ENCODE measurements around the gene ERC1. TPM values are rescaled to one million over a fixed set of nuclear protein-coding genes. Genes with fewer than 3 reads are reported as not detected.
A peak's percentile ranks its signal among the peaks of the same experiment; 100 is the strongest.

ERC1 gene
- total and polyA plus RNA-seq, 2 donors (not counting 3 experiments of a cell fraction or from before 2014, with no cell fraction given): 11.7 to 66.1 TPM

- no peaks in the 10 kb centered on the region for H3K4me1 ChIP-seq (ENCODE audit: control insufficient read depth, extremely low read depth, insufficient read depth, low read length)
- peak; percentile 99 for TF ChIP-seq EZH2 (IDR thresholded peaks at IDR 0.05; ENCODE audit: borderline replicate concordance, low read depth, low read length, severe bottlenecking)
- no peak for TF ChIP-seq GATA2 (IDR thresholded peaks at IDR 0.05; ENCODE audit: insufficient read depth, insufficient read length, low read depth, low read length)
Measured at GRCh38 chr12:1531153-1531653, 540.2 kb downstream of the ERC1 start.

GRCh38 chr12:1531654-1532374 is 540.8 kb downstream of the ERC1 start:
- dilution Hi-C loops (cut with MboI; ENCODE audit: extremely low pct_ligation_motif_present, low sequenced_read_pairs): no loop called here

More at GRCh38 chr12:1531153-1531653, 540.2 kb downstream of the ERC1 start:
- Histone ChIP-seq H3K4me2 (ENCODE audit: insufficient read depth, low read length) (peak overlapping the region; percentile 36), H3K9ac (replicated peaks; ENCODE audit: extremely low read depth, insufficient read depth, low read length) (no peak overlapping the region), H3K4me3 (replicated peaks in 1 of 3; ENCODE audit: insufficient read depth in 1 of 3, low read depth in 1 of 3, low read length in 3 of 3) (peak overlapping the region in 1 of 3 experiments; percentile 26), H3K79me2 (ENCODE audit: control insufficient read depth, insufficient read depth, low read length) (no peaks in the 10 kb centered on the region), H3K9me1 (replicated peaks; ENCODE audit: control insufficient read depth, extremely low read depth, insufficient read depth, low read length) (no peaks in the 10 kb centered on the region), H3K9me3 (replicated peaks; ENCODE audit: control insufficient read depth, insufficient read depth, low read length) (no peaks in the 10 kb centered on the region), H4K20me1 (replicated peaks; ENCODE audit: control insufficient read depth, extremely low read depth, insufficient read depth, low read length) (no peaks in the 10 kb centered on the region), H3K27ac (ENCODE audit: insufficient read depth, low read depth, low read length) (no peak overlapping the region), H3K36me3 (ENCODE audit: control insufficient read depth in 2 of 2, extremely low read depth in 1 of 2, insufficient read depth in 2 of 2, low read length in 2 of 2) (no peaks in the 10 kb centered on the region), H3K27me3 (ENCODE audit: control insufficient read depth in 2 of 2, insufficient read depth in 2 of 2, low read length in 2 of 2) (peaks cover 53 to 64% of the 10 kb centered on the region in 2 experiments), H2AFZ (ENCODE audit: low read depth, low read length) (peak overlapping the region; percentile 44)
- BruUV-seq (replicated peaks): no TSS peak
- intact Hi-C loops (cut with micrococcal nuclease) (no loop called here), dilution Hi-C loops (cut with MboI; ENCODE audit: extremely low pct_ligation_motif_present, low sequenced_read_pairs) (no loop called here)
- CTCF ChIA-PET: interaction anchor here (1.0 kb wide), 1 partner anchor 413 kb away, joined by 7 read pairs; no protein-coding TSS in a partner anchor
- FAIRE-seq (no peak), DNase-seq (ENCODE audit: low read depth, low spot score) (no peak)
- POLR2A ChIA-PET: no interaction called here

More at GRCh38 chr12:1531654-1532374, 540.8 kb downstream of the ERC1 start:
- BruUV-seq (replicated peaks): no TSS peak
- Histone ChIP-seq H3K9ac (replicated peaks; ENCODE audit: extremely low read depth, insufficient read depth, low read length) (no peak overlapping the region), H2AFZ (ENCODE audit: low read depth, low read length) (no peak overlapping the region), H3K27me3 (ENCODE audit: control insufficient read depth in 2 of 2, insufficient read depth in 2 of 2, low read length in 2 of 2) (peaks cover 55 to 65% of the 10 kb centered on the region in 2 experiments), H3K79me2 (ENCODE audit: control insufficient read depth, insufficient read depth, low read length) (no peaks in the 10 kb centered on the region), H3K4me2 (ENCODE audit: insufficient read depth, low read length) (no peak overlapping the region), H3K4me3 (replicated peaks in 1 of 3; ENCODE audit: insufficient read depth in 1 of 3, low read depth in 1 of 3, low read length in 3 of 3) (no peak overlapping the region), H3K4me1 (ENCODE audit: control insufficient read depth, extremely low read depth, insufficient read depth, low read length) (no peaks in the 10 kb centered on the region), H4K20me1 (replicated peaks; ENCODE audit: control insufficient read depth, extremely low read depth, insufficient read depth, low read length) (no peaks in the 10 kb centered on the region), H3K27ac (ENCODE audit: insufficient read depth, low read depth, low read length) (no peak overlapping the region), H3K9me1 (replicated peaks; ENCODE audit: control insufficient read depth, extremely low read depth, insufficient read depth, low read length) (no peaks in the 10 kb centered on the region), H3K9me3 (replicated peaks; ENCODE audit: control insufficient read depth, insufficient read depth, low read length) (no peaks in the 10 kb centered on the region), H3K36me3 (ENCODE audit: control insufficient read depth in 2 of 2, extremely low read depth in 1 of 2, insufficient read depth in 2 of 2, low read length in 2 of 2) (no peaks in the 10 kb centered on the region)
- DNase-seq (ENCODE audit: low read depth, low spot score) (no peak), FAIRE-seq (no peak)
- TF ChIP-seq EZH2 (IDR thresholded peaks at IDR 0.05; ENCODE audit: borderline replicate concordance, low read depth, low read length, severe bottlenecking) (peak; percentile 54), JUN (IDR thresholded peaks at IDR 0.05; ENCODE audit: borderline replicate concordance, insufficient read depth, insufficient read length, low read depth) (no peak)
- ChIA-PET CTCF (interaction anchor here (1.0 to 1.8 kb wide), 2 partner anchors 57 to 414 kb away, joined by 4 to 7 read pairs; no protein-coding TSS in a partner anchor), POLR2A (no interaction called here)
- intact Hi-C loops (cut with micrococcal nuclease): no loop called here
